ENCODE measurements around the gene TRMU.

- TF ChIP-seq POLR2A (IDR thresholded peaks at IDR 0.05; ENCODE audit: low read depth, low read length) (no peak), MXI1 (IDR thresholded peaks at IDR 0.05; ENCODE audit: borderline replicate concordance, low read depth, low read length) (no peak), BHLHE40 (IDR thresholded peaks at IDR 0.05; ENCODE audit: low read depth, low read length) (no peak), RFX5 (IDR thresholded peaks at IDR 0.05; ENCODE audit: low read depth, low read length) (no peak), SMC3 (IDR thresholded peaks at IDR 0.05; ENCODE audit: low read depth, low read length) (no peak), RAD21 (IDR thresholded peaks at IDR 0.05; ENCODE audit: low read length) (no peak), MAFK (IDR thresholded peaks at IDR 0.05; ENCODE audit: low read depth, low read length) (no peak), RCOR1 (IDR thresholded peaks at IDR 0.05; ENCODE audit: insufficient replicate concordance, low read length) (no peak), CEBPB (IDR thresholded peaks at IDR 0.05; ENCODE audit: low read depth, low read length) (no peak), MAZ (IDR thresholded peaks at IDR 0.05; ENCODE audit: borderline replicate concordance, low read depth, low read length) (no peak)
- TF ChIP-seq, protein P1, sequence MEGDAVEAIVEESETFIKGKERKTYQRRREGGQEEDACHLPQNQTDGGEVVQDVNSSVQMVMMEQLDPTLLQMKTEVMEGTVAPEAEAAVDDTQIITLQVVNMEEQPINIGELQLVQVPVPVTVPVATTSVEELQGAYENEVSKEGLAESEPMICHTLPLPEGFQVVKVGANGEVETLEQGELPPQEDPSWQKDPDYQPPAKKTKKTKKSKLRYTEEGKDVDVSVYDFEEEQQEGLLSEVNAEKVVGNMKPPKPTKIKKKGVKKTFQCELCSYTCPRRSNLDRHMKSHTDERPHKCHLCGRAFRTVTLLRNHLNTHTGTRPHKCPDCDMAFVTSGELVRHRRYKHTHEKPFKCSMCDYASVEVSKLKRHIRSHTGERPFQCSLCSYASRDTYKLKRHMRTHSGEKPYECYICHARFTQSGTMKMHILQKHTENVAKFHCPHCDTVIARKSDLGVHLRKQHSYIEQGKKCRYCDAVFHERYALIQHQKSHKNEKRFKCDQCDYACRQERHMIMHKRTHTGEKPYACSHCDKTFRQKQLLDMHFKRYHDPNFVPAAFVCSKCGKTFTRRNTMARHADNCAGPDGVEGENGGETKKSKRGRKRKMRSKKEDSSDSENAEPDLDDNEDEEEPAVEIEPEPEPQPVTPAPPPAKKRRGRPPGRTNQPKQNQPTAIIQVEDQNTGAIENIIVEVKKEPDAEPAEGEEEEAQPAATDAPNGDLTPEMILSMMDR (conservative IDR thresholded peaks at IDR 0.05; ENCODE audit: low read depth, low read length), result no peak
- TF ChIP-seq, protein P2, sequence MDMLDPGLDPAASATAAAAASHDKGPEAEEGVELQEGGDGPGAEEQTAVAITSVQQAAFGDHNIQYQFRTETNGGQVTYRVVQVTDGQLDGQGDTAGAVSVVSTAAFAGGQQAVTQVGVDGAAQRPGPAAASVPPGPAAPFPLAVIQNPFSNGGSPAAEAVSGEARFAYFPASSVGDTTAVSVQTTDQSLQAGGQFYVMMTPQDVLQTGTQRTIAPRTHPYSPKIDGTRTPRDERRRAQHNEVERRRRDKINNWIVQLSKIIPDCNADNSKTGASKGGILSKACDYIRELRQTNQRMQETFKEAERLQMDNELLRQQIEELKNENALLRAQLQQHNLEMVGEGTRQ (IDR thresholded peaks at IDR 0.05; ENCODE audit: low read depth, low read length), result no peak
- TF ChIP-seq, protein P3, sequence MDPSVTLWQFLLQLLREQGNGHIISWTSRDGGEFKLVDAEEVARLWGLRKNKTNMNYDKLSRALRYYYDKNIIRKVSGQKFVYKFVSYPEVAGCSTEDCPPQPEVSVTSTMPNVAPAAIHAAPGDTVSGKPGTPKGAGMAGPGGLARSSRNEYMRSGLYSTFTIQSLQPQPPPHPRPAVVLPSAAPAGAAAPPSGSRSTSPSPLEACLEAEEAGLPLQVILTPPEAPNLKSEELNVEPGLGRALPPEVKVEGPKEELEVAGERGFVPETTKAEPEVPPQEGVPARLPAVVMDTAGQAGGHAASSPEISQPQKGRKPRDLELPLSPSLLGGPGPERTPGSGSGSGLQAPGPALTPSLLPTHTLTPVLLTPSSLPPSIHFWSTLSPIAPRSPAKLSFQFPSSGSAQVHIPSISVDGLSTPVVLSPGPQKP (IDR thresholded peaks at IDR 0.05; ENCODE audit: borderline replicate concordance, low read depth, low read length), result no peak
These were observed 19.4 kb downstream of the TRMU start for GRCh38 chr22:46354993-46355305.
